Measurements from ENCODE around the gene TVP23C. TPM values are rescaled to one million over a fixed set of nuclear protein-coding genes. Genes with fewer than 3 reads are reported as not detected.
"Not testable (repeated sequence)": the region's sequence is repeated elsewhere in the genome, so short reads cannot be mapped to it uniquely, and the experiment has no call there.

Gene TVP23C
- total and polyA plus RNA-seq, 9 of the 15 experiments (the other 6 are each of a cell fraction or from before 2014, with no cell fraction given), result 5.7 to 16.8 (median 8.2) TPM

- DNase-seq (ENCODE audit: extremely low read depth in 1 of 4, low spot score in 3 of 4); ATAC-seq; BruUV-seq (replicated peaks); H4K20me1 ChIP-seq (replicated peaks; ENCODE audit: control insufficient read depth, insufficient read depth, low read length); FAIRE-seq; H3K4me1 ChIP-seq (replicated peaks in 1 of 2; ENCODE audit: control insufficient read depth in 2 of 2, insufficient read depth in 2 of 2, low read length in 2 of 2); H3K9me3 ChIP-seq (replicated peaks; ENCODE audit: control insufficient read depth, insufficient read depth, low read depth, low read length); in situ Hi-C loops (cut with MboI); H3K9ac ChIP-seq (ENCODE audit: insufficient read depth in 1 of 2, low read depth in 2 of 2, low read length in 2 of 2); intact Hi-C loops (cut with micrococcal nuclease); POLR2A ChIA-PET; H3K27ac ChIP-seq (ENCODE audit: extremely low read depth, low read depth, low read length); H2AFZ ChIP-seq (ENCODE audit: low read depth, low read length); H3K4me3 ChIP-seq; CTCF ChIA-PET (ENCODE audit: low intra/inter-chr PET ratio); H3K79me2 ChIP-seq (ENCODE audit: control insufficient read depth, insufficient read depth, low read length); H3K4me2 ChIP-seq (ENCODE audit: insufficient read depth, low read length); H3K27me3 ChIP-seq (ENCODE audit: control insufficient read depth in 2 of 2, insufficient read depth in 2 of 2, low read length in 2 of 2); H3K36me3 ChIP-seq (ENCODE audit: control insufficient read depth, insufficient read depth, low read length); H3K9me1 ChIP-seq (ENCODE audit: control insufficient read depth, insufficient read depth, low read length): not testable (repeated sequence)
- 37% methylated on average over 8 of the region's 17 CpGs for WGBS (ENCODE audit: insufficient coverage, low coverage, missing lambda C conversion rate)
Observed at GRCh38 chr17:15589544-15590536, 26.6 kb upstream of the TVP23C start.

- ATAC-seq; CTCF ChIA-PET (ENCODE audit: low intra/inter-chr PET ratio); in situ Hi-C loops (cut with MboI); DNase-seq (ENCODE audit: extremely low read depth in 1 of 4, low spot score in 3 of 4); BruUV-seq (replicated peaks); intact Hi-C loops (cut with micrococcal nuclease); FAIRE-seq; H3K27me3 ChIP-seq (ENCODE audit: control insufficient read depth in 2 of 2, insufficient read depth in 2 of 2, low read length in 2 of 2); H3K9me3 ChIP-seq (replicated peaks; ENCODE audit: control insufficient read depth, insufficient read depth, low read depth, low read length); H3K4me1 ChIP-seq (replicated peaks in 1 of 2; ENCODE audit: control insufficient read depth in 2 of 2, insufficient read depth in 2 of 2, low read length in 2 of 2); H3K4me3 ChIP-seq; H3K27ac ChIP-seq (ENCODE audit: extremely low read depth, low read depth, low read length); H3K4me2 ChIP-seq (ENCODE audit: insufficient read depth, low read length); H3K36me3 ChIP-seq (ENCODE audit: control insufficient read depth, insufficient read depth, low read length); H3K79me2 ChIP-seq (ENCODE audit: control insufficient read depth, insufficient read depth, low read length); H4K20me1 ChIP-seq (replicated peaks; ENCODE audit: control insufficient read depth, insufficient read depth, low read length); H3K9ac ChIP-seq (ENCODE audit: insufficient read depth in 1 of 2, low read depth in 2 of 2, low read length in 2 of 2); H3K9me1 ChIP-seq (ENCODE audit: control insufficient read depth, insufficient read depth, low read length); H2AFZ ChIP-seq (ENCODE audit: low read depth, low read length); POLR2A ChIA-PET: not testable (repeated sequence)
- WGBS (ENCODE audit: insufficient coverage, low coverage, missing lambda C conversion rate), result 34% methylated on average over 8 of the region's 8 CpGs
Observed at GRCh38 chr17:15588017-15588416, 24.7 kb upstream of the TVP23C start.

GRCh38 chr17:15583313-15583712 is 20.0 kb upstream of the TVP23C start:
- BruUV-seq (replicated peaks); H3K9me3 ChIP-seq (replicated peaks; ENCODE audit: control insufficient read depth, insufficient read depth, low read depth, low read length); H3K27me3 ChIP-seq (ENCODE audit: control insufficient read depth in 2 of 2, insufficient read depth in 2 of 2, low read length in 2 of 2); H3K27ac ChIP-seq (ENCODE audit: extremely low read depth, low read depth, low read length); H4K20me1 ChIP-seq (replicated peaks; ENCODE audit: control insufficient read depth, insufficient read depth, low read length); H3K79me2 ChIP-seq (ENCODE audit: control insufficient read depth, insufficient read depth, low read length); H3K36me3 ChIP-seq (ENCODE audit: control insufficient read depth, insufficient read depth, low read length); in situ Hi-C loops (cut with MboI); FAIRE-seq; H2AFZ ChIP-seq (ENCODE audit: low read depth, low read length); H3K9me1 ChIP-seq (ENCODE audit: control insufficient read depth, insufficient read depth, low read length); DNase-seq (ENCODE audit: extremely low read depth in 1 of 4, low spot score in 3 of 4); POLR2A ChIA-PET; H3K4me1 ChIP-seq (replicated peaks in 1 of 2; ENCODE audit: control insufficient read depth in 2 of 2, insufficient read depth in 2 of 2, low read length in 2 of 2); ATAC-seq; H3K4me2 ChIP-seq (ENCODE audit: insufficient read depth, low read length); intact Hi-C loops (cut with micrococcal nuclease); H3K9ac ChIP-seq (ENCODE audit: insufficient read depth in 1 of 2, low read depth in 2 of 2, low read length in 2 of 2); H3K4me3 ChIP-seq; CTCF ChIA-PET (ENCODE audit: low intra/inter-chr PET ratio): not testable (repeated sequence)
- WGBS (ENCODE audit: insufficient coverage, low coverage, missing lambda C conversion rate), result 0% methylated on average over 2 of the region's 5 CpGs

GRCh38 chr17:15581462-15581861 is 18.2 kb upstream of the TVP23C start:
- H4K20me1 ChIP-seq (replicated peaks; ENCODE audit: control insufficient read depth, insufficient read depth, low read length); ATAC-seq; CTCF ChIA-PET (ENCODE audit: low intra/inter-chr PET ratio); H3K27ac ChIP-seq (ENCODE audit: extremely low read depth, low read depth, low read length); H3K79me2 ChIP-seq (ENCODE audit: control insufficient read depth, insufficient read depth, low read length); H3K4me2 ChIP-seq (ENCODE audit: insufficient read depth, low read length); H3K9me1 ChIP-seq (ENCODE audit: control insufficient read depth, insufficient read depth, low read length); H3K9ac ChIP-seq (ENCODE audit: insufficient read depth in 1 of 2, low read depth in 2 of 2, low read length in 2 of 2); POLR2A ChIA-PET; H3K4me1 ChIP-seq (replicated peaks in 1 of 2; ENCODE audit: control insufficient read depth in 2 of 2, insufficient read depth in 2 of 2, low read length in 2 of 2); intact Hi-C loops (cut with micrococcal nuclease); H3K4me3 ChIP-seq; BruUV-seq (replicated peaks); DNase-seq (ENCODE audit: extremely low read depth in 1 of 4, low spot score in 3 of 4); H3K36me3 ChIP-seq (ENCODE audit: control insufficient read depth, insufficient read depth, low read length); H2AFZ ChIP-seq (ENCODE audit: low read depth, low read length); H3K9me3 ChIP-seq (replicated peaks; ENCODE audit: control insufficient read depth, insufficient read depth, low read depth, low read length); H3K27me3 ChIP-seq (ENCODE audit: control insufficient read depth in 2 of 2, insufficient read depth in 2 of 2, low read length in 2 of 2); in situ Hi-C loops (cut with MboI); FAIRE-seq: not testable (repeated sequence)
- 5% methylated on average over 3 of the region's 4 CpGs for WGBS (ENCODE audit: insufficient coverage, low coverage, missing lambda C conversion rate)

All from K562 (cell line).